Coronary artery (tissue), 2 donors: Measurements from ENCODE around the gene PAX6.

Experiments
- DNase-seq: peaks from one replicate; pipeline ENCODE4 v3.0.0-alpha.2; 2017; ENCODE audit warnings: low spot score
- H3K27ac ChIP-seq, 2 donors: fragments of 200-600 bp; sonication (generic); one replicate each; pipeline ENCODE4 v1.5.1; 2016 to 2019
- H3K4me3 ChIP-seq: fragments of 200-600 bp; sonication (generic); 2 replicates; pipeline ENCODE4 v1.5.1; 2016; ENCODE audit warnings: mild to moderate bottlenecking, moderate library complexity
- CTCF ChIP-seq: fragments of 200-600 bp; sonication (generic); IDR thresholded peaks from one replicate; pipeline ENCODE4 v1.5.1; 2019; ENCODE audit warnings: antibody characterized with exemption

Gene PAX6

DNA sequence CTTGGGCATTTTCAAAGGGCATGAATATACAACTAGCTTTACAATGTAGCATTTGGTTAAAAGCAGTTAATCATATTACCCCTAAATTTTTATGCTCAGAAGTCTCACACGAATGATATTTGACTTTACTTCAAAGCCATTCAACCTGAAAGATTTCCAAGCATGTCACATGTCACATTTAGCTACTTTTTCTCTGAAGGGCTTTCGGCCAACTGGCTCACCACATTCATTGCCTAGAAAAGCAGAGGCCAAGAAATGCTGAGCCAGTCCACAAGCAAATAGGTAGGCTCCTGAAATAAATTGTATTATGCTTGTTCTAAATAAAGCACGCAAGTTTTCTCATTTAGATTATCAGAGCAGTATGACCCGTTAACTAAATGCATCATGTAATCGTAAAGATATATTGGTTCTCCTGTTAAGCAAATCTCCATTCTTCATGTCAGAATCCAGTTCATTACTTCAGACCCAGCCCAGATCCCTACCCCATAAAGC is 30.6 kb downstream of the PAX6 start:
- no peak for DNase-seq
- Histone ChIP-seq H3K4me3 (no peak overlapping the region), H3K27ac (no peak overlapping the region)
- TF ChIP-seq CTCF = no peak

DNA sequence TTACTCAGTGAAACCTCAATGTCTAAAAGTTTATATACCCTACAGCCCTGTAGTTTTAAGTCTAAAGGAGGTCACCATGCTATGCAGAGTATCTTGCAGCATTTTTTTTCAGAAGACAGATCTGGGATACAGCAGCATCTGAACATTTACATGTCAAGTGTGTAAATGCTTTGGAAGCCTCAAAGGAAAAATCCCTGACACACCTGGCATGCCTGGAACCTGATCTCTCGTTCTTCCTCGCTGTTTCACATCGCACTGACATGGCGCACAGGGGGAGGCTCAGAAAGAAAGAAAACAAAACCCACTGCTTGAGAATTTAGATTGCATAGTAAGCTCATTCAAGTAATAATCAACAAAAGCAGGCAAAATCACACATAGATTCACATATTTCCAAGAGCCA is 31.0 kb downstream of the PAX6 start:
- Histone ChIP-seq H3K27ac (no peak overlapping the region), H3K4me3 (no peak overlapping the region)
- no peak for DNase-seq
- no peak for TF ChIP-seq CTCF

DNA sequence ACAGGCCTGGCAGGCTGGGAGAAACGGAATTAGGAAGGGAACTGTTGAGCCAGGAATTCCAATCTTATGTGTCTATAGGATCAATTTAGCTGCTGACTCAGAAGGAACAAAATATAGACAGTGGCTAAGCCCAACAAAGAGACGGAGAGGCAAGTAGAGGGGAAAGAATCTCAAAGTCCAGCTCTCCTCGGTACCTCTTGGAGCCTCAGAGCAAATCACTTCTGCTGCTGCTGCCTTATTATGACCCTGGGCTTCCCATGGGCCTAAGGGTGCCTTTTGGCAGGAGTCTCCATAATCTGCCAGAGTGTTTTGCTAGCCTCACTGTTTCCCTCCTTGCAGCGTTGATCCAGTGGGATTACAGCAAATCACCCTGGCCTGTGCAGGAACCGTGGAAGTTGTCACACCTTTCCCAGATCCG is 31.7 kb downstream of the PAX6 start:
- no peak overlapping the region for H3K27ac ChIP-seq
- TF ChIP-seq CTCF = no peak
- no peak overlapping the region for H3K4me3 ChIP-seq
- no peak for DNase-seq

GRCh38 chr11:31772412-31772811 is 38.7 kb downstream of the PAX6 start:
- Histone ChIP-seq H3K4me3 (no peak overlapping the region), H3K27ac (no peak overlapping the region)
- DNase-seq = no peak
- TF ChIP-seq CTCF = no peak

- no peak for DNase-seq
- Histone ChIP-seq H3K27ac (no peak overlapping the region), H3K4me3 (no peak overlapping the region)
- TF ChIP-seq CTCF = no peak
Measured at GRCh38 chr11:31770011-31770700, 41.0 kb downstream of the PAX6 start.

- DNase-seq = no peak
- TF ChIP-seq CTCF = no peak
- no peak overlapping the region for H3K27ac ChIP-seq
- H3K4me3 ChIP-seq = no peak overlapping the region
Measured at GRCh38 chr11:31768749-31769640, 42.1 kb downstream of the PAX6 start.
